GM19372 (cell line): Measurements from ENCODE around the gene PARP8.
"Not testable (repeated sequence)": the region's sequence is repeated elsewhere in the genome, so short reads cannot be mapped to it uniquely, and the experiment has no call there.

Experiments
- ATAC-seq: cut with Tn5 transposase; IDR thresholded peaks from one replicate; pipeline ENCODE4 v1.9.1; 2021; ENCODE audit warnings: mild to moderate bottlenecking, low read depth, moderate library complexity; ENCODE audit not compliant: unreplicated experiment

Gene PARP8

GRCh38 chr5:50763846-50764245 is 97.4 kb downstream of the PARP8 start:
- ATAC-seq = no peak

GRCh38 chr5:50766042-50766441 is 99.6 kb downstream of the PARP8 start:
- ATAC-seq = no peak

- no peak for ATAC-seq
Observed at GRCh38 chr5:50766462-50766861, 100.0 kb downstream of the PARP8 start.

- ATAC-seq = no peak
Observed at GRCh38 chr5:50766967-50767366, 100.5 kb downstream of the PARP8 start.

- ATAC-seq = no peak
Observed at GRCh38 chr5:50767588-50767987, 101.2 kb downstream of the PARP8 start.

- ATAC-seq = no peak
Observed at GRCh38 chr5:50768634-50769033, 102.2 kb downstream of the PARP8 start.

GRCh38 chr5:50770441-50770840 is 104.0 kb downstream of the PARP8 start:
- no peak for ATAC-seq

GRCh38 chr5:50774446-50775175 is 108.2 kb downstream of the PARP8 start:
- not testable (repeated sequence) for ATAC-seq

GRCh38 chr5:50786073-50786472 is 119.6 kb downstream of the PARP8 start:
- ATAC-seq = no peak

GRCh38 chr5:50791813-50792212 is 125.4 kb downstream of the PARP8 start:
- no peak for ATAC-seq

GRCh38 chr5:50792843-50793242 is 126.4 kb downstream of the PARP8 start:
- no peak for ATAC-seq

GRCh38 chr5:50794812-50795211 is 128.4 kb downstream of the PARP8 start:
- no peak for ATAC-seq

- ATAC-seq = no peak
Observed at GRCh38 chr5:50798002-50798401, 131.6 kb downstream of the PARP8 start.

GRCh38 chr5:50799596-50799995 is 133.2 kb downstream of the PARP8 start:
- ATAC-seq = no peak

GRCh38 chr5:50800410-50800809 is 134.0 kb downstream of the PARP8 start:
- ATAC-seq = no peak

GRCh38 chr5:50807661-50808060 is 141.2 kb downstream of the PARP8 start:
- ATAC-seq = no peak

- no peak for ATAC-seq
Observed at GRCh38 chr5:50808406-50808805, 142.0 kb downstream of the PARP8 start.

GRCh38 chr5:50811746-50812145 is 145.3 kb downstream of the PARP8 start:
- not testable (repeated sequence) for ATAC-seq

- no peak for ATAC-seq
Observed at GRCh38 chr5:50813691-50814090, 147.3 kb downstream of the PARP8 start.

GRCh38 chr5:50814556-50814955 is 148.1 kb downstream of the PARP8 start:
- ATAC-seq = no peak

GRCh38 chr5:50822046-50822445 is 155.6 kb downstream of the PARP8 start:
- no peak for ATAC-seq

- no peak for ATAC-seq
Observed at GRCh38 chr5:50822761-50823160, 156.3 kb downstream of the PARP8 start.

GRCh38 chr5:50823568-50823967 is 157.1 kb downstream of the PARP8 start:
- no peak for ATAC-seq
